NB4 (cell line): ENCODE results near the gene RUNX3.

ENCODE experiments used
- DNase-seq: peaks from one replicate; pipeline ENCODE4 v3.0.0; 2010; ENCODE audit warnings: low read depth
- H3K4me3 ChIP-seq: one replicate; pipeline ENCODE4 v1.5.1; 2011; ENCODE audit warnings: mild to moderate bottlenecking, low read depth, low read length, moderate library complexity
- CTCF ChIP-seq: IDR thresholded peaks from one replicate; pipeline ENCODE4 v1.5.1; 2012; ENCODE audit warnings: low read depth, low read length
- MYC ChIP-seq: IDR thresholded peaks from 2 replicates; pipeline ENCODE4 v1.6.1; 2011; ENCODE audit warnings: low read depth, low read length
- POLR2A ChIP-seq: IDR thresholded peaks from 2 replicates; pipeline ENCODE4 v1.6.1; 2011; ENCODE audit warnings: mild to moderate bottlenecking; ENCODE audit not compliant: insufficient read length; ENCODE audit errors: extremely low read depth
- TF ChIP-seq, protein P1 (sequence below): IDR thresholded peaks from 2 replicates; pipeline ENCODE4 v1.6.1; 2011; ENCODE audit warnings: low read depth, low read length

Gene RUNX3

GRCh38 chr1:24865587-24865986 is 64.5 kb downstream of the RUNX3 start:
- no peak overlapping the region for H3K4me3 ChIP-seq
- TF ChIP-seq MYC = no peak
- DNase-seq = no peak

GRCh38 chr1:24865168-24865567 is 64.9 kb downstream of the RUNX3 start:
- no peak for DNase-seq
- no peak for TF ChIP-seq CTCF
- no peak for TF ChIP-seq MYC
- TF ChIP-seq, protein P1, sequence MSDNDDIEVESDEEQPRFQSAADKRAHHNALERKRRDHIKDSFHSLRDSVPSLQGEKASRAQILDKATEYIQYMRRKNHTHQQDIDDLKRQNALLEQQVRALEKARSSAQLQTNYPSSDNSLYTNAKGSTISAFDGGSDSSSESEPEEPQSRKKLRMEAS = no peak
- no peak for TF ChIP-seq POLR2A
- H3K4me3 ChIP-seq = no peak overlapping the region

GRCh38 chr1:24864370-24864777 is 65.7 kb downstream of the RUNX3 start:
- TF ChIP-seq MYC (peak; percentile 41; the same call in 1 of the 2 replicates), CTCF (no peak)
- TF ChIP-seq, protein P1 = peak; percentile 33; the same call in 1 of the 2 replicates
- DNase-seq = peak; percentile 66
- no peak overlapping the region for H3K4me3 ChIP-seq

DNA sequence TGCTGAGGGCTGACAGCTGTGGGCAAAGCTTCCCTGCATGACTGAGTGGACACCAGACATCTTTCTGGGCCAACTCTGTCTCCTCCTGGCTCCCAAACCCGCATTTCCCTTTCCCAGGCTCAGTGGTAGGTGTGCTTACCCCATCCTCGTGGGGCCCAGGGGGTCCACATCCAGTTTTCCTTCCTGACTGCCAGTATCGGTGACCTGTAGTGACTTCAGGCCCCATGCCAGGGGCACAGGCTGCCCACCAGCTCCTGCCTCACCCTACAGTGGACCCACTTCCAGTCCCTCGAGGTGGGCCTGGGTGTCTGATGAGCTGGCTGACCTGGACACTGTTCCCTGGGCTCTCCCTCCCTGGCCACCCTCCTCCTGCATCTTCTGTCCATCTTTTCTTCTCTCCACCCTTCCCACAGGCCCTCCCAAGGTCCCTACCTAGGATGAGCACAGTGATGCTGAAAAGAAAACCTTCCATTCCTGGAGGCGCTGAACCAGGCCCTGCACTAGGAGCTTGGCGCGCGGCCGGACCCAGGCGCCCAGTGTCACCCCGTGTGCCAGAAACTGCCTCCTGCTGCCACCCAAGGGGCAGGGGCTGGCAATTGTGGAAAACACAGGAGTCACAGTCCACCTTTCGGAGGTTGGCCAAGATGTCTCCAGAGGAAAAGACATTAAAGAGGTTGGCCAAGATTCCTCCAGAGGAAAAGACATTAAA is 67.1 kb downstream of the RUNX3 start:
- TF ChIP-seq, protein P1 = no peak
- TF ChIP-seq CTCF (no peak), POLR2A (no peak), MYC (no peak)
- H3K4me3 ChIP-seq = no peak overlapping the region
- DNase-seq = no peak

- no peak for DNase-seq
- H3K4me3 ChIP-seq = no peak overlapping the region
- TF ChIP-seq POLR2A (no peak), CTCF (no peak), MYC (no peak)
- TF ChIP-seq, protein P1 = no peak
Observed at GRCh38 chr1:24861821-24862727, 68.0 kb downstream of the RUNX3 start.

- DNase-seq = no peak
- TF ChIP-seq MYC = no peak
- no peak for TF ChIP-seq POLR2A
- TF ChIP-seq, protein P1 = no peak
- TF ChIP-seq CTCF = no peak
- no peak overlapping the region for H3K4me3 ChIP-seq
Observed at GRCh38 chr1:24860841-24861240, 69.2 kb downstream of the RUNX3 start.
